H9 (cell line): Measurements from ENCODE around the gene GDF15. TPM values are rescaled to one million over a fixed set of nuclear protein-coding genes. Genes with fewer than 3 reads are reported as not detected.

Experiments used
- DNase-seq: peaks from one replicate; pipeline ENCODE4 v3.0.0-alpha.2; 2017
- H2AFZ ChIP-seq: one replicate; pipeline ENCODE4 v1.6.1; 2013; ENCODE audit warnings: mild to moderate bottlenecking, low read length, control low read depth, moderate library complexity
- H2AK5ac ChIP-seq: 2 replicates; pipeline ENCODE4 v1.6.1; 2013; ENCODE audit warnings: low read length, control low read depth, mixed read lengths; ENCODE audit not compliant: insufficient read length
- H2BK120ac ChIP-seq: one replicate; pipeline ENCODE4 v1.6.1; 2013; ENCODE audit warnings: low read depth, mild to moderate bottlenecking, low read length, control low read depth, inconsistent platforms; ENCODE audit not compliant: poor library complexity, severe bottlenecking
- H2BK12ac ChIP-seq: 2 replicates; pipeline ENCODE4 v1.6.1; 2013; ENCODE audit warnings: low read length, control low read depth, mixed read lengths, low read depth; ENCODE audit not compliant: insufficient read length
- H2BK15ac ChIP-seq: 2 replicates; pipeline ENCODE4 v1.6.1; 2013; ENCODE audit warnings: low read depth, low read length, control low read depth
- H2BK20ac ChIP-seq: one replicate; pipeline ENCODE4 v1.6.1; 2013; ENCODE audit warnings: low read depth, mild to moderate bottlenecking, low read length, control low read depth, inconsistent platforms; ENCODE audit not compliant: poor library complexity, severe bottlenecking
- H2BK5ac ChIP-seq: 2 replicates; pipeline ENCODE4 v1.6.1; 2013; ENCODE audit warnings: low read length, control low read depth, mixed read lengths; ENCODE audit not compliant: insufficient read length
- H3K14ac ChIP-seq: 2 replicates; pipeline ENCODE4 v1.6.1; 2013; ENCODE audit warnings: low read length, control low read depth; ENCODE audit not compliant: insufficient read depth
- H3K18ac ChIP-seq: 2 replicates; pipeline ENCODE4 v1.6.1; 2013; ENCODE audit warnings: low read depth, mild to moderate bottlenecking, mixed read lengths, low read length, control low read depth; ENCODE audit not compliant: insufficient read length
- H3K23ac ChIP-seq: 2 replicates; pipeline ENCODE4 v1.6.1; 2013; ENCODE audit warnings: low read length, control low read depth, mixed read lengths, low read depth; ENCODE audit not compliant: insufficient read length
- H3K23me2 ChIP-seq: 2 replicates; pipeline ENCODE4 v1.6.1; 2013; ENCODE audit warnings: low read depth, mild to moderate bottlenecking, mixed read lengths, low read length, control low read depth; ENCODE audit not compliant: insufficient read length, poor library complexity, severe bottlenecking
- H3K27ac ChIP-seq: 2 replicates; pipeline ENCODE4 v1.5.1; 2013; ENCODE audit warnings: low read length, control low read depth, mixed read lengths, low read depth; ENCODE audit not compliant: insufficient read length
- H3K27me3 ChIP-seq: 2 replicates; pipeline ENCODE4 v1.6.1; 2013; ENCODE audit warnings: low read length, control low read depth, inconsistent platforms; ENCODE audit not compliant: insufficient read depth
- H3K4ac ChIP-seq: 2 replicates; pipeline ENCODE4 v1.6.1; 2013; ENCODE audit warnings: low read depth, mild to moderate bottlenecking, control low read depth, inconsistent platforms, low read length, moderate library complexity
- H3K4me1 ChIP-seq: 2 replicates; pipeline ENCODE4 v1.6.1; 2013; ENCODE audit warnings: low read length, control low read depth, inconsistent platforms; ENCODE audit not compliant: insufficient read depth
- H3K4me2 ChIP-seq: 2 replicates; pipeline ENCODE4 v1.6.1; 2013; ENCODE audit warnings: low read length, control low read depth, mixed read lengths; ENCODE audit not compliant: insufficient read length, insufficient read depth
- H3K56ac ChIP-seq: 2 replicates; pipeline ENCODE4 v1.6.1; 2013; ENCODE audit warnings: low read depth, mild to moderate bottlenecking, mixed read lengths, low read length, control low read depth; ENCODE audit not compliant: insufficient read length
- H3K79me1 ChIP-seq: 2 replicates; pipeline ENCODE4 v1.6.1; 2013; ENCODE audit warnings: low read depth, mild to moderate bottlenecking, moderate library complexity, low read length, control low read depth, inconsistent platforms; ENCODE audit not compliant: insufficient read depth, poor library complexity, severe bottlenecking
- H3K79me2 ChIP-seq: 2 replicates; pipeline ENCODE4 v1.6.1; 2013; ENCODE audit warnings: low read length, control low read depth, inconsistent platforms; ENCODE audit not compliant: insufficient read depth
- H3K9ac ChIP-seq: 2 replicates; pipeline ENCODE4 v1.6.1; 2013; ENCODE audit warnings: low read length, control low read depth, mixed read lengths; ENCODE audit not compliant: insufficient read length; ENCODE audit errors: extremely low read depth
- H3K9me3 ChIP-seq: one replicate; pipeline ENCODE4 v1.6.1; 2013; ENCODE audit warnings: low read depth, low read length, inconsistent platforms; ENCODE audit not compliant: control insufficient read depth
- H3T11ph ChIP-seq: one replicate; pipeline ENCODE4 v1.6.1; 2013; ENCODE audit warnings: mild to moderate bottlenecking, low read length, control low read depth, inconsistent platforms
- H4K20me1 ChIP-seq: one replicate; pipeline ENCODE4 v1.6.1; 2013; ENCODE audit not compliant: control insufficient read depth, insufficient read length, insufficient read depth
- H4K5ac ChIP-seq: 2 replicates; pipeline ENCODE4 v1.6.1; 2013; ENCODE audit warnings: low read depth, mild to moderate bottlenecking, mixed read lengths, low read length, control low read depth; ENCODE audit not compliant: insufficient read length
- H4K8ac ChIP-seq: replicated peaks from 2 replicates; pipeline ENCODE4 v1.6.1; 2013; ENCODE audit warnings: low read length, control low read depth, mixed read lengths, low read depth; ENCODE audit not compliant: insufficient read length
- H4K91ac ChIP-seq: 2 replicates; pipeline ENCODE4 v1.6.1; 2013; ENCODE audit warnings: low read depth, mild to moderate bottlenecking, moderate library complexity, mixed read lengths, low read length, control low read depth; ENCODE audit not compliant: insufficient read length
- H3K27ac Mint-ChIP-seq, 3 experiments: 2 replicates in 2 of 3; 3 replicates in 1 of 3; pipeline ENCODE4 v1.8.0; 2020 to 2021; ENCODE audit warnings: mixed read lengths in 3 of 3, mild to moderate bottlenecking in 1 of 3, moderate library complexity in 1 of 3
- H3K27me3 Mint-ChIP-seq: 2 replicates; pipeline ENCODE4 v1.8.0; 2021; ENCODE audit warnings: low read depth, mild to moderate bottlenecking, moderate library complexity, mixed read lengths
- H3K36me3 Mint-ChIP-seq, 3 experiments: 2 replicates in 2 of 3; 3 replicates in 1 of 3; pipeline ENCODE4 v1.8.0; 2020 to 2021; ENCODE audit warnings: low read depth in 3 of 3, mixed read lengths in 3 of 3; ENCODE audit not compliant: insufficient read depth in 1 of 3
- H3K4me1 Mint-ChIP-seq, 2 experiments: 2 replicates each; pipeline ENCODE4 v1.8.0; 2020; ENCODE audit warnings: mixed read lengths in 2 of 2
- H3K4me3 Mint-ChIP-seq, 2 experiments: 2 replicates in 1 of 2; 3 replicates in 1 of 2; pipeline ENCODE4 v1.8.0; 2020 to 2021; ENCODE audit warnings: mild to moderate bottlenecking in 2 of 2, mixed read lengths in 2 of 2, moderate library complexity in 1 of 2
- H3K9me3 Mint-ChIP-seq, 2 experiments: 2 replicates in 1 of 2; 3 replicates in 1 of 2; pipeline ENCODE4 v1.8.0; 2020; ENCODE audit warnings: mild to moderate bottlenecking in 2 of 2, mixed read lengths in 2 of 2, moderate library complexity in 1 of 2
- WGBS: extraction: QIAGEN DNeasy Blood & Tissue Kit; methylation state at CpG from one replicate; pipeline ENCODE4 v1.1.7; 2013; ENCODE audit warnings: missing lambda C conversion rate, low lambda C conversion rate, mixed read lengths; ENCODE audit not compliant: insufficient read length; ENCODE audit errors: extremely low coverage; 5-methylcytosine and 5-hydroxymethylcytosine counted together
- total RNA-seq: library from RNA; stranded (reverse); gene quantifications from 2 replicates; pipeline ENCODE4 v1.2.1, GENCODE V29; 2021
- TF ChIP-seq, protein P1 (sequence below): fragments of 200-600 bp; sonication (generic); conservative IDR thresholded peaks from 3 replicates; pipeline ENCODE4 v1.8.0; 2021; ENCODE audit warnings: antibody characterized with exemption, mild to moderate bottlenecking

The GDF15 gene
- total RNA-seq, 1 experiment from 2014 or later: 5.7 TPM

DNA sequence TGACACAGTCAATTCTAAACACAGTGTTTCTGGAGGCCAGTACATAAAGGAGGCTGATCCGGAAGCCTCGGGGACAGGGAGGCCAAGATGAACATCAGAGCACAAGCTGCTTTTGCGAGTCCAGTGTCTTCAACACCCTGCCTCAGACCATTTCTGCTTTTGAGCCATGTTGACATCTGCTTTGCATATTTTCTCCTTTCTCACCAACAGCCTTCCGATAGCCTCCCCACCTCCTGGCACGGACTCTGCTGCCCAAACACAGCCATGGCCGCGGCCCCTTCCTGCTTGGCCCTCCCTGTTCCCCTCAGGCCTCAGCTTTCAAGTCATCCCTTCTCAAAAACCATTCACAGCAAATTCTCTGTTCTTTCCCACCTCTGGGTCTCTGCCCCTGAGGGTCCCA lies 7.9 kb downstream of the GDF15 start:
- Histone ChIP-seq H4K5ac (no peak overlapping the region), H3T11ph (no peak overlapping the region), H3K79me2 (no peaks in the 10 kb centered on the region), H3K18ac (no peak overlapping the region), H2AFZ (no peak overlapping the region), H2BK120ac (no peak overlapping the region), H3K23ac (no peak overlapping the region), H3K9me3 (no peaks in the 10 kb centered on the region), H4K91ac (no peak overlapping the region), H2BK12ac (no peak overlapping the region), H2BK15ac (no peak overlapping the region), H3K23me2 (no peaks in the 10 kb centered on the region), H2AK5ac (no peak overlapping the region), H4K8ac (no peak overlapping the region), H3K4ac (no peak overlapping the region), H3K9ac (no peak overlapping the region), H2BK20ac (no peak overlapping the region), H3K56ac (no peak overlapping the region), H3K27ac (no peak overlapping the region), H4K20me1 (no peaks in the 10 kb centered on the region), H3K14ac (no peak overlapping the region), H3K27me3 (no peaks in the 10 kb centered on the region), H3K4me1 (no peaks in the 10 kb centered on the region), H3K79me1 (no peaks in the 10 kb centered on the region), H3K4me2 (no peak overlapping the region), H2BK5ac (no peak overlapping the region)
- H3K27me3 Mint-ChIP-seq: peaks cover 31% of the 10 kb centered on the region
- peaks cover 0 to 5% (median 5%) of the 10 kb centered on the region in 3 experiments; a peak in 1 of 7 replicates for H3K36me3 Mint-ChIP-seq
- no peak for DNase-seq
- no peak overlapping the region; a peak in 1 of 7 replicates for H3K27ac Mint-ChIP-seq
- H3K4me3 Mint-ChIP-seq: no peak overlapping the region
- peaks cover 2 to 8% of the 10 kb centered on the region in 2 experiments; a peak in 1 of 4 replicates for H3K4me1 Mint-ChIP-seq
- TF ChIP-seq, protein P1, sequence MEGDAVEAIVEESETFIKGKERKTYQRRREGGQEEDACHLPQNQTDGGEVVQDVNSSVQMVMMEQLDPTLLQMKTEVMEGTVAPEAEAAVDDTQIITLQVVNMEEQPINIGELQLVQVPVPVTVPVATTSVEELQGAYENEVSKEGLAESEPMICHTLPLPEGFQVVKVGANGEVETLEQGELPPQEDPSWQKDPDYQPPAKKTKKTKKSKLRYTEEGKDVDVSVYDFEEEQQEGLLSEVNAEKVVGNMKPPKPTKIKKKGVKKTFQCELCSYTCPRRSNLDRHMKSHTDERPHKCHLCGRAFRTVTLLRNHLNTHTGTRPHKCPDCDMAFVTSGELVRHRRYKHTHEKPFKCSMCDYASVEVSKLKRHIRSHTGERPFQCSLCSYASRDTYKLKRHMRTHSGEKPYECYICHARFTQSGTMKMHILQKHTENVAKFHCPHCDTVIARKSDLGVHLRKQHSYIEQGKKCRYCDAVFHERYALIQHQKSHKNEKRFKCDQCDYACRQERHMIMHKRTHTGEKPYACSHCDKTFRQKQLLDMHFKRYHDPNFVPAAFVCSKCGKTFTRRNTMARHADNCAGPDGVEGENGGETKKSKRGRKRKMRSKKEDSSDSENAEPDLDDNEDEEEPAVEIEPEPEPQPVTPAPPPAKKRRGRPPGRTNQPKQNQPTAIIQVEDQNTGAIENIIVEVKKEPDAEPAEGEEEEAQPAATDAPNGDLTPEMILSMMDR: no peak
- WGBS: no CpG with 5 or more reads among the region's 7 CpGs
- H3K9me3 Mint-ChIP-seq: no peaks in the 10 kb centered on the region
